Brain microvascular endothelial cell (primary cell): ENCODE data around the gene BTBD16.

Experiments
- DNase-seq: peaks from one replicate; pipeline ENCODE4 v3.0.0-alpha.2; 2020
- H3K27ac ChIP-seq: fragments of 250-450 bp; sonication (Bioruptor Pico); 2 replicates; pipeline ENCODE4 v1.5.1; 2020; ENCODE audit warnings: mild to moderate bottlenecking, moderate library complexity
- H3K27me3 ChIP-seq: fragments of 250-450 bp; sonication (Bioruptor Pico); replicated peaks from 2 replicates; pipeline ENCODE4 v1.5.1; 2020; ENCODE audit warnings: mild to moderate bottlenecking
- H3K36me3 ChIP-seq: fragments of 250-450 bp; sonication (Bioruptor Pico); replicated peaks from 2 replicates; pipeline ENCODE4 v1.5.1; 2020; ENCODE audit warnings: mild to moderate bottlenecking
- H3K4me3 ChIP-seq: 2 replicates; pipeline ENCODE4 v1.5.1; 2011; ENCODE audit warnings: low read depth, mild to moderate bottlenecking, control low read depth, low read length, moderate library complexity
- in situ Hi-C: cut with HindIII; loops from 2 replicates; pipeline ENCODE4 v1.10.0; 2017; ENCODE audit warnings: low sequenced_read_pairs, low pct_ligation_motif_present
- TF ChIP-seq, protein P1 (sequence below): IDR thresholded peaks from 2 replicates; pipeline ENCODE4 v1.5.1; 2011; ENCODE audit warnings: low read depth, mild to moderate bottlenecking, moderate library complexity, low read length, control low read depth, inconsistent platforms; ENCODE audit errors: missing control alignments

The BTBD16 gene

DNA sequence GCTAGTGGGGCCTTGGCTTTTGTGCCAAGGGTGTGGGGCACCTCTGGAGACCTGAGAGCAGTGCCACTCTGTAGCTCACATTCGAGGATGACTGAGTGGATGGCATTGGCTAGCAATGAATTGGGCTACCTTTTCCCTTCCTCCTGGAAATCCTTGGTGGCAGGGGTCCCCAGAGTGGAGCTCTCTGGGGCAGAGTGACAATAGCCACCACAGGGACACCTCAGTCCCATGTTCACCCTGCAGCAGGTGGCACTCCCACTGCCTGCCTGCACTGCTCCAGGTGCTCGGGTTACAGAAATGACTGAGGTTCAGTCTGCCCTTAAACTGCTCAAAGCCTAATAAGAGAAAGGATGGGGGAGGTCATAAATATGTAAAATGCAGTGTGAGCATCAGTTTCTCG is 17.8 kb downstream of the BTBD16 start:
- Histone ChIP-seq H3K4me3 (no peak overlapping the region), H3K36me3 (no peaks in the 10 kb centered on the region), H3K27ac (no peak overlapping the region), H3K27me3 (no peaks in the 10 kb centered on the region)
- in situ Hi-C loops = loop anchor here (25.0 kb wide), 1 partner anchor 148 kb away; no protein-coding TSS in a partner anchor
- TF ChIP-seq, protein P1, sequence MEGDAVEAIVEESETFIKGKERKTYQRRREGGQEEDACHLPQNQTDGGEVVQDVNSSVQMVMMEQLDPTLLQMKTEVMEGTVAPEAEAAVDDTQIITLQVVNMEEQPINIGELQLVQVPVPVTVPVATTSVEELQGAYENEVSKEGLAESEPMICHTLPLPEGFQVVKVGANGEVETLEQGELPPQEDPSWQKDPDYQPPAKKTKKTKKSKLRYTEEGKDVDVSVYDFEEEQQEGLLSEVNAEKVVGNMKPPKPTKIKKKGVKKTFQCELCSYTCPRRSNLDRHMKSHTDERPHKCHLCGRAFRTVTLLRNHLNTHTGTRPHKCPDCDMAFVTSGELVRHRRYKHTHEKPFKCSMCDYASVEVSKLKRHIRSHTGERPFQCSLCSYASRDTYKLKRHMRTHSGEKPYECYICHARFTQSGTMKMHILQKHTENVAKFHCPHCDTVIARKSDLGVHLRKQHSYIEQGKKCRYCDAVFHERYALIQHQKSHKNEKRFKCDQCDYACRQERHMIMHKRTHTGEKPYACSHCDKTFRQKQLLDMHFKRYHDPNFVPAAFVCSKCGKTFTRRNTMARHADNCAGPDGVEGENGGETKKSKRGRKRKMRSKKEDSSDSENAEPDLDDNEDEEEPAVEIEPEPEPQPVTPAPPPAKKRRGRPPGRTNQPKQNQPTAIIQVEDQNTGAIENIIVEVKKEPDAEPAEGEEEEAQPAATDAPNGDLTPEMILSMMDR = no peak
- no peak for DNase-seq

DNA sequence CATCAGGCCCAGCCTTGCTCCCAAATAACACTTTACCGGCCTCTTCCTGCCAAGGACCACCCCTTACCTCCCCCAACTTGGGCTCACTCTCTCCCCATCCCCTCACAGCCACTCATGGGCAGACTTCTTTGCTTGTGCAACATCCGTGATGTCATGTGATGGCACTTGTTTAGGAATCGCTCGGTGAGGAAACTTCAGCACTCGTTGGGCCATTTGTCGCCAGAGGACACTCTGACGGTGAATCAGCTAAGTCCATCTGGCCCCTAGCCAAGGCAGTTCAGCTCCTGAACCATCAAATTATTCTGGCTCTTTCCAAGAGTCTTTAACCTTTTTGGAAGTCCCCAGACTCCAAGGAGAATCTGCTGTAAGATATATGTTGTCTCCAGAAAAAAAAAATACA is 19.2 kb downstream of the BTBD16 start:
- in situ Hi-C loops = loop anchor here (25.0 kb wide), 1 partner anchor 147 kb away; no protein-coding TSS in a partner anchor
- TF ChIP-seq, protein P1 = no peak
- Histone ChIP-seq H3K36me3 (no peaks in the 10 kb centered on the region), H3K4me3 (no peak overlapping the region), H3K27me3 (no peaks in the 10 kb centered on the region), H3K27ac (no peak overlapping the region)
- DNase-seq = no peak

DNA sequence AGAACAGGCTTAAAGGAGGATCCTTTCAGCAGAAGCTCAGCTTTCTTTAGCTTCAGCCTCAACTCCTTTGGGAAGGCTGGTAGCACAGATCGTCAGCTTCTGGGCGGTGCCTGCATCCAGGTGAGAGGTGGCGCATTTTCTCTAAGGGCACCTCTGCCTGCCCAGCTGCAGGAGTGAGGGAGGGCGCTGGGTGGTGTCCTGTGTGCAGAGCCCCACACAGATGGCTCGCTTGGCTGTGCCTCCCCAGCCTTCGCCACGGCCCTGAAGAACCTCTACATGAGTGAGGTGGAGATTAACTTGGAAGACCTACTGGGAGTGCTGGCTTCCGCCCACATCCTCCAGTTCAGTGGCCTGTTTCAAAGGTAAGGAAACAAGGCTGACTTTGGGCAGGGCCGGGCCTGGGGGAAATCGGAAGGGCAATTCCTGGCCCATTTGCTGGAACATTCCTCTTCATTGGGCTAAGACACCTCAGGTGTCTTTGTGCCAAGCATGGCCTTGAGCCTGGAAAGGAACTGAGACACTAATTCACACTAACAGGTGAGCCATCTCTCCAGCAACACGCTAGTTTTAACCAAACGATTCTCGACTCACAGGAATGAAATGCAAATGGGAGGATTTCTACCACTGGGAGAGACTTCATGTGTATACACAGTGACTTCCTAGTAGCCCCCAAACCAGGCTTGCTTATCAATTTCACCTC is 19.9 kb downstream of the BTBD16 start:
- TF ChIP-seq, protein P1 = no peak
- H3K27ac ChIP-seq = no peak overlapping the region
- no peak for DNase-seq
- no peaks in the 10 kb centered on the region for H3K36me3 ChIP-seq
- no peaks in the 10 kb centered on the region for H3K27me3 ChIP-seq
- H3K4me3 ChIP-seq = no peak overlapping the region
- in situ Hi-C loops = loop anchor here (25.0 kb wide), 1 partner anchor 146 kb away; no protein-coding TSS in a partner anchor

DNA sequence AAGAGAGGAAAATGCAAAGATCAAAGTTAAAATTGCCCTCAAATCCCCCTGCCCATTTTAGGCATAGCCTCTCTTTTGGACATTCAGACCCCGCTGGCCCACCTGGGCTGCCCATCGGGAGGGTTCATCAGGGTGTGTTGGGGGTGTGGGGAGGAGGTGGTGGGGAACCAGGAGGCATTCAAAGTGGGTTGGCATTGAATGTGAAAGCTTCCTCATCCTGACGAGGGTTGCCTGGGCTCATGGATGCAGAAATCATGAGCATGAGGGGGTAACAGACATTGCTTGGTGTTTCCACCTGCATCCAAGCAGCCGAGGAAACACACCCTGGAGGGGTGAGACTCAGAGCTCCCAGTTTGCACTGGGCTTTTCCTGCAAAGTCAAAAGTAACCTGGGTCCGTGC is 20.6 kb downstream of the BTBD16 start:
- no peak overlapping the region for H3K27ac ChIP-seq
- H3K36me3 ChIP-seq = no peaks in the 10 kb centered on the region
- TF ChIP-seq, protein P1 = no peak
- no peak overlapping the region for H3K4me3 ChIP-seq
- in situ Hi-C loops = loop anchor here (25.0 kb wide), 1 partner anchor 146 kb away; no protein-coding TSS in a partner anchor
- no peak for DNase-seq
- no peaks in the 10 kb centered on the region for H3K27me3 ChIP-seq

DNA sequence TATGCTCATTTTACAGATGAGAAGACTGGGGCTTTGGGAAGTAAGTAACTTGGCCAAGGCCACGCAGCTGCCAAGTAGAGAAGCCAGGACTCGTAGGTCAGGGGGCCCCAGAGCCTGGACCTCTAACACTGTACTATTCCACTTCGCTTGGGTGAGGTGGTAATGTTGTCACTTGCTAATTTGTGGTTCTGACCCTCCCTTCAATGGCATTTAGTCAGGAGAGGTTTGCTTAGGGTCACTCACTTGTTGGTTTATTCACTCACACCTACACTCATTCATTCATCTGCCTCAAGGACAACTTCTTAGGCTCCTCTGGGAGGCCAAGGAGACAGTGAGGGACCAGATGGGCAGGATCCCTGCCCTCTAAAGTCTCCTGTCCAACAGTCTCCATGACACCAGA is 21.3 kb downstream of the BTBD16 start:
- Histone ChIP-seq H3K27me3 (no peaks in the 10 kb centered on the region), H3K36me3 (no peaks in the 10 kb centered on the region), H3K27ac (no peak overlapping the region), H3K4me3 (no peak overlapping the region)
- in situ Hi-C loops = loop anchor here (25.0 kb wide), 1 partner anchor 145 kb away; no protein-coding TSS in a partner anchor
- TF ChIP-seq, protein P1 = no peak
- no peak for DNase-seq
